NOMO-1 treated with DMSO at 0.1 percent for 48 hours (cell line): ENCODE data around the gene EPB41L3.

Source experiments
- DNase-seq: peaks from one replicate; lab custom pipeline; 2025; ENCODE audit not compliant: unreplicated experiment; lab: John Stamatoyannopoulos, UW

The EPB41L3 gene

GRCh38 chr18:5543773-5544389, at the start of gene EPB41L3:
Gene EPB41L3 (minus strand): TSS chr18:5543997. CDS start chr18:5489183, 54,814 bp downstream.
- peak; percentile 47 for DNase-seq

GRCh38 chr18:5588529-5588928, 44.7 kb upstream of the EPB41L3 start:
- DNase-seq: no peak

- no peak for DNase-seq
These were observed 41.9 kb upstream of the EPB41L3 start for GRCh38 chr18:5585653-5586052.

- DNase-seq: no peak
These were observed 41.1 kb upstream of the EPB41L3 start for GRCh38 chr18:5584746-5585417.

GRCh38 chr18:5582849-5583681, 39.3 kb upstream of the EPB41L3 start:
- peak; percentile 58 for DNase-seq

- no peak for DNase-seq
These were observed 38.3 kb upstream of the EPB41L3 start for GRCh38 chr18:5582076-5582475.

- DNase-seq: peak; percentile 88
These were observed 31.0 kb upstream of the EPB41L3 start for GRCh38 chr18:5574843-5575242.

GRCh38 chr18:5571666-5572065, 27.9 kb upstream of the EPB41L3 start:
- DNase-seq: no peak

- peak; percentile 79 for DNase-seq
These were observed 26.8 kb upstream of the EPB41L3 start for GRCh38 chr18:5570613-5571012.

- DNase-seq: no peak
These were observed 24.6 kb upstream of the EPB41L3 start for GRCh38 chr18:5568416-5568815.

GRCh38 chr18:5558851-5559250, 15.1 kb upstream of the EPB41L3 start:
- DNase-seq: no peak

GRCh38 chr18:5556310-5556974, 12.6 kb upstream of the EPB41L3 start:
- no peak for DNase-seq

GRCh38 chr18:5554629-5555028, 10.8 kb upstream of the EPB41L3 start:
- no peak for DNase-seq

GRCh38 chr18:5546660-5547059, 2.9 kb upstream of the EPB41L3 start:
- peak; percentile 71 for DNase-seq

GRCh38 chr18:5543036-5543680, 639 bp downstream of the EPB41L3 start:
- no peak for DNase-seq

GRCh38 chr18:5542515-5543035, 1.2 kb downstream of the EPB41L3 start:
- peak; percentile 81 for DNase-seq

- DNase-seq: no peak
These were observed 2.2 kb downstream of the EPB41L3 start for GRCh38 chr18:5541644-5542043.

GRCh38 chr18:5539391-5539790, 4.4 kb downstream of the EPB41L3 start:
- DNase-seq: no peak

- DNase-seq: no peak
These were observed 5.3 kb downstream of the EPB41L3 start for GRCh38 chr18:5538544-5538943.

- no peak for DNase-seq
These were observed 5.9 kb downstream of the EPB41L3 start for GRCh38 chr18:5537860-5538259.

GRCh38 chr18:5534845-5535244, 9.0 kb downstream of the EPB41L3 start:
- DNase-seq: no peak
